ENCODE measurements around the gene METTL16. TPM values are rescaled to one million over a fixed set of nuclear protein-coding genes. Genes with fewer than 3 reads are reported as not detected.

Gene METTL16
- total and polyA plus RNA-seq, 2 donors (not counting 1 experiment from before 2014, with no cell fraction given) = 19.2 to 56.5 TPM

DNA sequence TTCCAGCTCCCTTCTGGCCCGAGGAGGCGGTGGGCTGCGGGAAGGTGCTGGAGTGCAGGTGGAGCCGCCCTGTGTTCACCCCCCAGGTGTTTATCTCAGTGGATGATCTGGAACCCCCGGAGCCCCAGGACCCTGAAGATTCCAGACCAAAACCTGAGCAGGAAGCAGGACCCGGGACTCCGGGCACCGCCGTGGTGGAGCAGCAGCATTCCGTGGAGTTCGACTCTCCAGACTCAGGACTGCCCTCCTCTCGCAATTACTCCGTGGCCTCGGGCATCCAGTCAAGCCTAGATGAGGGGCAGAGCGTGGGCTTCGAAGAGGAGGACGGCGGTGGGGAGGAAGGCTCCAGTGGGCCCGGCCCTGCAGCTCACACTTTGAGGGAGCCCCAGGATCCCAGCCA is 136.3 kb downstream of the METTL16 start:
- H3K4me3 ChIP-seq (ENCODE audit: control extremely low read depth in 1 of 5, extremely low read depth in 1 of 5, insufficient read depth in 1 of 5, low read depth in 2 of 5, low read length in 4 of 5) = no peak overlapping the region
- H3K9me3 ChIP-seq (ENCODE audit: control extremely low read depth in 1 of 3, control insufficient read depth in 2 of 3, insufficient read depth in 1 of 3, low read length in 2 of 3) = no peaks in the 10 kb centered on the region
- TF ChIP-seq, protein P1, sequence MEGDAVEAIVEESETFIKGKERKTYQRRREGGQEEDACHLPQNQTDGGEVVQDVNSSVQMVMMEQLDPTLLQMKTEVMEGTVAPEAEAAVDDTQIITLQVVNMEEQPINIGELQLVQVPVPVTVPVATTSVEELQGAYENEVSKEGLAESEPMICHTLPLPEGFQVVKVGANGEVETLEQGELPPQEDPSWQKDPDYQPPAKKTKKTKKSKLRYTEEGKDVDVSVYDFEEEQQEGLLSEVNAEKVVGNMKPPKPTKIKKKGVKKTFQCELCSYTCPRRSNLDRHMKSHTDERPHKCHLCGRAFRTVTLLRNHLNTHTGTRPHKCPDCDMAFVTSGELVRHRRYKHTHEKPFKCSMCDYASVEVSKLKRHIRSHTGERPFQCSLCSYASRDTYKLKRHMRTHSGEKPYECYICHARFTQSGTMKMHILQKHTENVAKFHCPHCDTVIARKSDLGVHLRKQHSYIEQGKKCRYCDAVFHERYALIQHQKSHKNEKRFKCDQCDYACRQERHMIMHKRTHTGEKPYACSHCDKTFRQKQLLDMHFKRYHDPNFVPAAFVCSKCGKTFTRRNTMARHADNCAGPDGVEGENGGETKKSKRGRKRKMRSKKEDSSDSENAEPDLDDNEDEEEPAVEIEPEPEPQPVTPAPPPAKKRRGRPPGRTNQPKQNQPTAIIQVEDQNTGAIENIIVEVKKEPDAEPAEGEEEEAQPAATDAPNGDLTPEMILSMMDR (IDR thresholded peaks at IDR 0.05) = no peak
- TF ChIP-seq EZH2 (IDR thresholded peaks at IDR 0.05; ENCODE audit: borderline replicate concordance, insufficient read depth, low read depth, low read length, poor library complexity, severe bottlenecking) = no peak
- ChIA-PET CTCF (interaction anchor here (14.1 kb wide), 1 partner anchor 39 kb away, joined by 650 read pairs; no protein-coding TSS in a partner anchor), POLR2A (no interaction called here)
- no peak overlapping the region for H3K4me2 ChIP-seq (replicated peaks; ENCODE audit: low read depth, low read length, poor library complexity, severe bottlenecking)
- intact Hi-C loops (cut with micrococcal nuclease) = no loop called here
- Mint-ChIP-seq H3K4me1 (no peaks in the 10 kb centered on the region), H3K4me3 (no peak overlapping the region), H3K9me3 (ENCODE audit: insufficient read depth) (no peaks in the 10 kb centered on the region), H3K27ac (no peak overlapping the region), H3K27me3 (no peaks in the 10 kb centered on the region)
- no peak overlapping the region for H3K9ac ChIP-seq (ENCODE audit: low read length)
- no peak overlapping the region for H3K27ac ChIP-seq (ENCODE audit: low read length in 2 of 2)
- ATAC-seq (ENCODE audit: low read depth) (no peak), DNase-seq (no peak)
- 98% methylated on average over 19 of the region's 19 CpGs for WGBS (ENCODE audit: insufficient coverage)
- no peak overlapping the region for H2AFZ ChIP-seq (ENCODE audit: insufficient read depth, low read depth, low read length, poor library complexity, severe bottlenecking)
- no peaks in the 10 kb centered on the region for H3K4me1 ChIP-seq (ENCODE audit: control insufficient read depth in 2 of 2, insufficient read depth in 2 of 2, low read length in 2 of 2)
- no peaks in the 10 kb centered on the region for H3K27me3 ChIP-seq (replicated peaks in 1 of 4; ENCODE audit: control extremely low read depth in 1 of 4, control insufficient read depth in 3 of 4, insufficient read depth in 4 of 4, low read length in 3 of 4)
- no peaks in the 10 kb centered on the region for H4K20me1 ChIP-seq (ENCODE audit: control insufficient read depth, insufficient read depth, low read length, poor library complexity, severe bottlenecking)
- H3K36me3 ChIP-seq (replicated peaks in 1 of 2; ENCODE audit: control extremely low read depth in 1 of 2, control insufficient read depth in 1 of 2, extremely low read depth in 1 of 2, insufficient read depth in 2 of 2, low read length in 1 of 2) = peaks cover 0 to 18% of the 10 kb centered on the region in 2 experiments
- H3K79me2 ChIP-seq (ENCODE audit: control insufficient read depth, insufficient read depth, low read length) = no peaks in the 10 kb centered on the region

DNA sequence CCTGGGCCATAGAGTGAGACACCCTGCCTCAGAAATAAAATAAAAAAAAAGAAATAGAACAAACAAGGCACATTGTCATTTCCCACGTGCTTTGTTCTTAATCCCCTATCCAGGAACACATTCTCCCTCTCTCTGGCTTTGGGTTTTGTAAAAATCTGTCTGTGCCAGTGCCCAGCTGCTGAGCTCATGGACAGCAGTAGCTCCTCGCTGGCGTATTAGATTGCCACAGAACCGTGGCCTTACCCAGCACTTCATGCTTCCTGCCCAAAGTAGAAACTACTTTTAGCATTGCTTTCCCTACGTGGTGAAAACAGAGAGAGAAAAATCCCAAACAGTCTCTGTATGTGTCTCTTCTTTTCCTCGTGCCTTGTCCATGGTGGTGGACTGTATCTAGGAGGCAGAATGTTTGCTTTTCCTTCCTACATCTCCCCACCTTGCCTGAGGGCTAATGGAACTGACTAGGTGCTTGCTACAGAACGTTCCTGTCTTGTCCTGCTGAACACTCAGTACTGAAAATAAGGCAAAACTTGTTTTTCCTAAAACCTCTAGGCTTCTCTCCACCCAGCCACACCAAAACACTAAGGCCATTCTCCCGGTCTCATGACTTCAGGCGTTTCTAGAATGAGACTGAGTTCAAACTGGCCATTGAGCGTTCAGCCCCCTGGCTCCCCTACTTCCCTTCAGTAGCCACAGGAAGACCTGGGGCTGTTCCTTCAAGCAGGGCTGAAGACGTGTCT is 137.0 kb downstream of the METTL16 start:
- intact Hi-C loops (cut with micrococcal nuclease) = no loop called here
- Mint-ChIP-seq H3K4me3 (no peak overlapping the region), H3K9me3 (ENCODE audit: insufficient read depth) (no peaks in the 10 kb centered on the region), H3K27ac (no peak overlapping the region), H3K27me3 (no peaks in the 10 kb centered on the region), H3K4me1 (no peaks in the 10 kb centered on the region)
- ChIA-PET POLR2A (no interaction called here), CTCF (interaction anchor here (1.4 to 2.3 kb wide), 2 partner anchors 8 to 42 kb away, joined by 5 to 13 read pairs; no protein-coding TSS in a partner anchor)
- H3K27me3 ChIP-seq (replicated peaks in 1 of 4; ENCODE audit: control extremely low read depth in 1 of 4, control insufficient read depth in 3 of 4, insufficient read depth in 4 of 4, low read length in 3 of 4) = no peaks in the 10 kb centered on the region
- H4K20me1 ChIP-seq (ENCODE audit: control insufficient read depth, insufficient read depth, low read length, poor library complexity, severe bottlenecking) = no peaks in the 10 kb centered on the region
- DNase-seq (no peak), ATAC-seq (ENCODE audit: low read depth) (no peak)
- H3K4me1 ChIP-seq (ENCODE audit: control insufficient read depth in 2 of 2, insufficient read depth in 2 of 2, low read length in 2 of 2) = no peaks in the 10 kb centered on the region
- no peaks in the 10 kb centered on the region for H3K9me3 ChIP-seq (ENCODE audit: control extremely low read depth in 1 of 3, control insufficient read depth in 2 of 3, insufficient read depth in 1 of 3, low read length in 2 of 3)
- H3K36me3 ChIP-seq (replicated peaks in 1 of 2; ENCODE audit: control extremely low read depth in 1 of 2, control insufficient read depth in 1 of 2, extremely low read depth in 1 of 2, insufficient read depth in 2 of 2, low read length in 1 of 2) = peaks cover 0 to 16% of the 10 kb centered on the region in 2 experiments
- H3K27ac ChIP-seq (ENCODE audit: low read length in 2 of 2) = no peak overlapping the region
- no peak overlapping the region for H3K4me2 ChIP-seq (replicated peaks; ENCODE audit: low read depth, low read length, poor library complexity, severe bottlenecking)
- H2AFZ ChIP-seq (ENCODE audit: insufficient read depth, low read depth, low read length, poor library complexity, severe bottlenecking) = no peak overlapping the region
- WGBS (ENCODE audit: insufficient coverage) = 85% methylated on average over 8 of the region's 11 CpGs
- no peaks in the 10 kb centered on the region for H3K79me2 ChIP-seq (ENCODE audit: control insufficient read depth, insufficient read depth, low read length)
- no peak for TF ChIP-seq EZH2 (IDR thresholded peaks at IDR 0.05; ENCODE audit: borderline replicate concordance, insufficient read depth, low read depth, low read length, poor library complexity, severe bottlenecking)
- TF ChIP-seq, protein P1 (IDR thresholded peaks at IDR 0.05) = no peak
- no peak overlapping the region for H3K9ac ChIP-seq (ENCODE audit: low read length)
- no peak overlapping the region for H3K4me3 ChIP-seq (ENCODE audit: control extremely low read depth in 1 of 5, extremely low read depth in 1 of 5, insufficient read depth in 1 of 5, low read depth in 2 of 5, low read length in 4 of 5)

Data from B cell (primary cell).